Esophagus muscularis mucosa (tissue), 4 donors: ENCODE measurements around the gene SRRT.

Source experiments
- CTCF ChIP-seq, 3 experiments: fragments of 200-600 bp in 2 of 3; fragments of 450-650 bp in 1 of 3; sonication (generic) in 2 of 3; IDR thresholded peaks; one replicate each; pipeline ENCODE4 v1.5.1; 2017 to 2019; ENCODE audit warnings: antibody characterized with exemption in 3 of 3, mild to moderate bottlenecking in 2 of 3, moderate library complexity in 1 of 3
- EP300 ChIP-seq: sonication (generic); formaldehyde crosslinking; IDR thresholded peaks from one replicate; pipeline ENCODE4 v1.6.1; 2017; ENCODE audit warnings: antibody characterized with exemption
- POLR2AphosphoS5 ChIP-seq, 2 donors: sonication (generic); formaldehyde crosslinking; IDR thresholded peaks; one replicate each; pipeline ENCODE4 v1.6.1; 2017; ENCODE audit warnings: antibody characterized with exemption in 2 of 2

- TF ChIP-seq CTCF (IDR thresholded peaks at IDR 0.05) = no peak
- no peak for TF ChIP-seq POLR2AphosphoS5 (IDR thresholded peaks at IDR 0.05)
- no peak for TF ChIP-seq EP300
Observed at GRCh38 chr7:100866729-100867039, 8.2 kb upstream of the SRRT start.
